ENCODE results near the gene KIAA0825.
A peak's percentile ranks its signal among the peaks of the same experiment; 100 is the strongest.
"Not testable (repeated sequence)": the region's sequence is repeated elsewhere in the genome, so short reads cannot be mapped to it uniquely, and the experiment has no call there.

The KIAA0825 gene

GRCh38 chr5:94618493-94619328, at the start of gene KIAA0825, which contains the start of gene SLF1:
Gene KIAA0825, minus strand, starts transcription at chr5:94618604. Its CDS starts 81,478 bp downstream, at chr5:94537126.
Gene SLF1, plus strand, starts transcription at chr5:94618669. Its CDS starts 10,142 bp downstream, at chr5:94628811.
- peak; percentile 81 for DNase-seq

- DNase-seq, result no peak
Measured at GRCh38 chr5:94667937-94668336, 49.5 kb upstream of the KIAA0825 start.

- no peak for DNase-seq
Measured at GRCh38 chr5:94661086-94661485, 42.7 kb upstream of the KIAA0825 start.

- DNase-seq, result no peak
Measured at GRCh38 chr5:94660506-94660905, 42.1 kb upstream of the KIAA0825 start.

- no peak for DNase-seq
Measured at GRCh38 chr5:94658272-94658671, 39.9 kb upstream of the KIAA0825 start.

GRCh38 chr5:94649874-94650273, 31.5 kb upstream of the KIAA0825 start:
- DNase-seq, result no peak

- no peak for DNase-seq
Measured at GRCh38 chr5:94646758-94647157, 28.4 kb upstream of the KIAA0825 start.

- DNase-seq, result no peak
Measured at GRCh38 chr5:94645053-94645452, 26.6 kb upstream of the KIAA0825 start.

GRCh38 chr5:94640176-94640575, 21.8 kb upstream of the KIAA0825 start:
- DNase-seq, result no peak

- no peak for DNase-seq
Measured at GRCh38 chr5:94632024-94632423, 13.6 kb upstream of the KIAA0825 start.

- DNase-seq, result no peak
Measured at GRCh38 chr5:94627191-94627590, 8.8 kb upstream of the KIAA0825 start.

GRCh38 chr5:94623877-94624276, 5.5 kb upstream of the KIAA0825 start:
- DNase-seq, result no peak

GRCh38 chr5:94623011-94623410, 4.6 kb upstream of the KIAA0825 start:
- no peak for DNase-seq

GRCh38 chr5:94621763-94622162, 3.4 kb upstream of the KIAA0825 start:
- no peak for DNase-seq

- no peak for DNase-seq
Measured at GRCh38 chr5:94620256-94620655, 1.9 kb upstream of the KIAA0825 start.

- no peak for DNase-seq
Measured at GRCh38 chr5:94618029-94618492, 343 bp downstream of the KIAA0825 start.

GRCh38 chr5:94615862-94616261, 2.5 kb downstream of the KIAA0825 start:
- DNase-seq, result no peak

- no peak for DNase-seq
Measured at GRCh38 chr5:94614156-94614805, 4.1 kb downstream of the KIAA0825 start.

- no peak for DNase-seq
Measured at GRCh38 chr5:94613583-94613982, 4.8 kb downstream of the KIAA0825 start.

GRCh38 chr5:94595281-94595840, 23.0 kb downstream of the KIAA0825 start:
- no peak for DNase-seq

- DNase-seq, result no peak
Measured at GRCh38 chr5:94577466-94578245, 40.7 kb downstream of the KIAA0825 start.

- no peak for DNase-seq
Measured at GRCh38 chr5:94575196-94575595, 43.2 kb downstream of the KIAA0825 start.

- DNase-seq, result not testable (repeated sequence)
Measured at GRCh38 chr5:94573349-94573748, 45.1 kb downstream of the KIAA0825 start.
